NCI-H460 (cell line): ENCODE data around the gene IGSF11. TPM values are rescaled to one million over a fixed set of nuclear protein-coding genes. Genes with fewer than 3 reads are reported as not detected.
A peak's percentile ranks its signal among the peaks of the same experiment; 100 is the strongest.

Experiments
- DNase-seq: peaks from one replicate; pipeline ENCODE4 v3.0.0-alpha.2; 2016; ENCODE audit warnings: low read depth; ENCODE audit errors: extremely low read depth
- total RNA-seq: library from RNA; depleted of rRNA; stranded (reverse); fragments of >200 nt; shearing (Covaris generic); gene quantifications from 2 replicates; pipeline ENCODE4 v1.2.3, GENCODE V29; 2014; rRNA removed

The IGSF11 gene
- total RNA-seq, 1 experiment from 2014 or later = not detected

GRCh38 chr3:118890206-118890605, 144.4 kb downstream of the IGSF11 start:
- DNase-seq = no peak

GRCh38 chr3:118889691-118890090, 145.0 kb downstream of the IGSF11 start:
- no peak for DNase-seq

- no peak for DNase-seq
These were observed 147.9 kb downstream of the IGSF11 start for GRCh38 chr3:118886708-118887107.

GRCh38 chr3:118884748-118885206, 149.9 kb downstream of the IGSF11 start:
- peak; percentile 36 for DNase-seq

GRCh38 chr3:118882353-118882947, 152.2 kb downstream of the IGSF11 start:
- DNase-seq = peak; percentile 58

- DNase-seq = no peak
These were observed 166.6 kb downstream of the IGSF11 start for GRCh38 chr3:118868051-118868450.

GRCh38 chr3:118863731-118864322, 170.8 kb downstream of the IGSF11 start:
- peak; percentile 7 for DNase-seq

- DNase-seq = no peak
These were observed 174.7 kb downstream of the IGSF11 start for GRCh38 chr3:118859950-118860349.

- peak; percentile 8 for DNase-seq
These were observed 183.0 kb downstream of the IGSF11 start for GRCh38 chr3:118851466-118852193.

GRCh38 chr3:118850687-118851086, 184.0 kb downstream of the IGSF11 start:
- no peak for DNase-seq

Other genes starting within 250 kb of the IGSF11 start
- not detected in 2 replicates for gene TEX55, start 111.3 kb upstream of the IGSF11 start, total RNA-seq
- gene UPK1B, start 138.8 kb upstream of the IGSF11 start, total RNA-seq = not detected in 2 replicates
- 9.9 and 10.3 TPM in 2 replicates for gene B4GALT4, start 206.0 kb upstream of the IGSF11 start, total RNA-seq